Liver (tissue), 9 donors: ENCODE results near the gene IMPA2. TPM values are rescaled to one million over a fixed set of nuclear protein-coding genes. Genes with fewer than 3 reads are reported as not detected.

Source experiments
- DNase-seq: peaks from one replicate; pipeline ENCODE4 v3.0.0-alpha.2; 2017; ENCODE audit warnings: low spot score
- H3K27ac ChIP-seq, 2 donors: one replicate each; pipeline ENCODE4 v1.7.0; 2013; ENCODE audit warnings: inconsistent platforms in 2 of 2, low read length in 2 of 2, control low read depth in 1 of 2, low read depth in 1 of 2, mild to moderate bottlenecking in 1 of 2
- H3K27me3 ChIP-seq, 4 donors: one replicate each; pipeline versions ENCODE4 v1.6.1 to v1.7.0; 2013; ENCODE audit warnings: low read length in 3 of 4, inconsistent platforms in 1 of 4, mild to moderate bottlenecking in 1 of 4, moderate library complexity in 1 of 4; ENCODE audit not compliant: control insufficient read depth in 4 of 4, insufficient read depth in 4 of 4
- H3K36me3 ChIP-seq, 4 donors: one replicate each; pipeline versions ENCODE4 v1.6.1 to v1.7.0; 2013; ENCODE audit warnings: low read length in 3 of 4, mild to moderate bottlenecking in 3 of 4, low read depth in 1 of 4, moderate library complexity in 1 of 4; ENCODE audit not compliant: control insufficient read depth in 4 of 4, insufficient read depth in 3 of 4
- H3K4me1 ChIP-seq, 4 donors: one replicate each; pipeline versions ENCODE4 v1.6.1 to v1.7.0; 2013; ENCODE audit warnings: low read length in 3 of 4, mild to moderate bottlenecking in 3 of 4, moderate library complexity in 1 of 4; ENCODE audit not compliant: control insufficient read depth in 4 of 4, insufficient read depth in 4 of 4
- H3K4me3 ChIP-seq, 3 donors: one replicate each; pipeline versions ENCODE4 v1.6.1 to v1.7.0; 2013; ENCODE audit warnings: low read length in 3 of 3, control low read depth in 1 of 3, low read depth in 1 of 3, mild to moderate bottlenecking in 1 of 3
- H3K9ac ChIP-seq, 2 donors: one replicate each; pipeline ENCODE4 v1.7.0; 2013; ENCODE audit warnings: low read length in 2 of 2, mild to moderate bottlenecking in 2 of 2, moderate library complexity in 2 of 2, control low read depth in 1 of 2, low read depth in 1 of 2
- H3K9me3 ChIP-seq, 4 donors: one replicate each; pipeline versions ENCODE4 v1.6.1 to v1.7.0; 2013; ENCODE audit warnings: low read length in 3 of 4; ENCODE audit not compliant: control insufficient read depth in 4 of 4
- EGR1 ChIP-seq, 2 donors: IDR thresholded peaks; 2 replicates each; pipeline ENCODE4 v1.6.1; 2016 to 2018; ENCODE audit warnings: antibody characterized with exemption in 2 of 2, low read depth in 2 of 2
- FOXA1 ChIP-seq: IDR thresholded peaks from 2 replicates; pipeline ENCODE4 v1.6.1; 2016; ENCODE audit warnings: antibody characterized with exemption
- FOXA2 ChIP-seq: IDR thresholded peaks from 2 replicates; pipeline ENCODE4 v1.6.1; 2016; ENCODE audit warnings: antibody characterized with exemption
- GABPA ChIP-seq, 2 donors: IDR thresholded peaks in 1 of 2; conservative IDR thresholded peaks in 1 of 2; 2 replicates each; pipeline ENCODE4 v1.6.1; 2016; ENCODE audit warnings: antibody characterized with exemption in 2 of 2, mild to moderate bottlenecking in 1 of 2, moderate library complexity in 1 of 2
- HNF4A ChIP-seq, 2 donors: conservative IDR thresholded peaks; 2 replicates each; pipeline ENCODE4 v1.6.1; 2016; ENCODE audit warnings: antibody characterized with exemption in 2 of 2, mild to moderate bottlenecking in 2 of 2
- HNF4G ChIP-seq: IDR thresholded peaks from 2 replicates; pipeline ENCODE4 v1.6.1; 2016; ENCODE audit warnings: antibody characterized with exemption
- JUND ChIP-seq, 2 donors: IDR thresholded peaks; 2 replicates each; pipeline ENCODE4 v1.6.1; 2016; ENCODE audit warnings: antibody characterized with exemption in 2 of 2
- NR2F2 ChIP-seq: IDR thresholded peaks from 2 replicates; pipeline ENCODE4 v1.6.1; 2016; ENCODE audit warnings: antibody characterized with exemption
- RAD21 ChIP-seq, 2 donors: IDR thresholded peaks; 2 replicates each; pipeline ENCODE4 v1.6.1; 2016; ENCODE audit warnings: antibody characterized with exemption in 2 of 2, mild to moderate bottlenecking in 2 of 2
- RXRA ChIP-seq, 2 donors: IDR thresholded peaks; 2 replicates each; pipeline ENCODE4 v1.6.1; 2017 to 2018; ENCODE audit warnings: antibody characterized with exemption in 2 of 2, mild to moderate bottlenecking in 1 of 2
- SP1 ChIP-seq: IDR thresholded peaks from 2 replicates; pipeline ENCODE4 v1.6.1; 2018; ENCODE audit warnings: antibody characterized with exemption, mild to moderate bottlenecking
- TAF1 ChIP-seq: conservative IDR thresholded peaks from 2 replicates; pipeline ENCODE4 v1.6.1; 2016; ENCODE audit warnings: antibody characterized with exemption, mild to moderate bottlenecking
- YY1 ChIP-seq: IDR thresholded peaks from 2 replicates; pipeline ENCODE4 v1.6.1; 2016; ENCODE audit warnings: antibody characterized with exemption, mild to moderate bottlenecking
- WGBS: extraction: QIAGEN DNeasy Blood & Tissue Kit; methylation state at CpG from one replicate; pipeline ENCODE4 v1.1.7; 2013; 5-methylcytosine and 5-hydroxymethylcytosine counted together
- polyA plus RNA-seq, 2 donors: library from polyadenylated mRNA; stranded (reverse) in 1 of 2; unstranded in 1 of 2; fragments of 200-250 nt in 1 of 2; fragments of >200 nt in 1 of 2; fragmentation: Nextera tagmentation in 1 of 2; extraction: Ambion mirVana in 1 of 2; gene quantifications; one replicate each; pipeline versions ENCODE4 v1.2.1 to v1.2.3, GENCODE V29; 2013 to 2015
- total RNA-seq, 2 donors: library from RNA; depleted of rRNA; stranded (reverse); fragments of >200 nt; gene quantifications; one replicate each; pipeline ENCODE4 v1.2.3, GENCODE V29; 2014
- TF ChIP-seq, protein P1 (sequence below): IDR thresholded peaks from 2 replicates; pipeline ENCODE4 v1.6.1; 2016; ENCODE audit warnings: antibody characterized with exemption
- TF ChIP-seq, protein P2 (sequence below): fragments of 150-350 bp; IDR thresholded peaks from 2 replicates; pipeline ENCODE4 v1.5.1; 2017; ENCODE audit warnings: improper control_type of control experiment, low read depth, low read length; ENCODE audit not compliant: missing input control
- TF ChIP-seq, protein P3 (sequence below): IDR thresholded peaks from 2 replicates; pipeline ENCODE4 v1.6.1; 2016; ENCODE audit warnings: antibody characterized with exemption
- TF ChIP-seq, protein P4 (sequence below): IDR thresholded peaks from 2 replicates; pipeline ENCODE4 v1.6.1; 2016; ENCODE audit warnings: antibody characterized with exemption, mild to moderate bottlenecking
- TF ChIP-seq, protein P5 (sequence below): IDR thresholded peaks from 2 replicates; pipeline ENCODE4 v1.6.1; 2016; ENCODE audit warnings: antibody characterized with exemption
- donor health status: healthy.
- donor health status: healthy.
- donor health status: healthy.
- donor health status: healthy.
- donor health status: healthy.

Gene IMPA2
- 10 to 100 TPM; 27.5 to 55.8 TPM for total RNA-seq
- polyA plus RNA-seq, result 10 to 100 TPM; 40.7 to 55.7 TPM

DNA sequence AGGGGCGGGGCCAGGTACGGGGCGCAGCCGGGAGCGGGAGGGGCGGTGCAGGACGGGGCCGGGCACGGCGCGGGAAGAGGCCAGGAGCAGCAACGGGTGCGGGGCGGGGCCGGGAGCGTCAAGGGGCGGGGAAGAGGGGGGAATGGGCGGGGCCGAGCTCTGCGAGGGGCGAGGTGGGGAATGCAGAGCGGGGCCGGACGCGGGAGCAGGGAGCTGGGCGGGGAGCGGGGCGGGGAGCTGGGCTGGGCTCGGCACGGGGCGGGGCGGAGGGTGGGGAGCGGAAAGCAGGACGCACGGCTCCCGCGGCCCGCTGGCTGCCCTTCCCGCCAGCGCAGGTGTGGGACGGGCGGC, at the start of gene IMPA2:
Gene IMPA2 (plus strand): TSS at position 316 of the 351 bp plus-strand sequence. CDS start 163 bp downstream, outside the sequence.
- under 1% methylated on average over 42 of the region's 42 CpGs for WGBS
- H3K9ac ChIP-seq, result peak within 1 kb of the TSS; percentile 61 to 86
- DNase-seq, result peak; percentile 95
- peaks cover 7 to 35% (median 14%) of the 10 kb centered on the region in 4 donors for H3K4me1 ChIP-seq
- H3K9me3 ChIP-seq, result no peaks in the 10 kb centered on the region
- H3K36me3 ChIP-seq, result no peaks in the 10 kb centered on the region
- no peaks in the 10 kb centered on the region for H3K27me3 ChIP-seq
- TF ChIP-seq EGR1 (IDR thresholded peaks at IDR 0.05; ENCODE audit: low read depth in 2 of 2), result no peak
- TF ChIP-seq GABPA (IDR thresholded peaks at IDR 0.05 in 1 of 2, conservative IDR thresholded peaks at IDR 0.05 in 1 of 2), result no peak
- no peak for TF ChIP-seq YY1
- TF ChIP-seq, protein P1, sequence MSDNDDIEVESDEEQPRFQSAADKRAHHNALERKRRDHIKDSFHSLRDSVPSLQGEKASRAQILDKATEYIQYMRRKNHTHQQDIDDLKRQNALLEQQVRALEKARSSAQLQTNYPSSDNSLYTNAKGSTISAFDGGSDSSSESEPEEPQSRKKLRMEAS, result no peak
- TF ChIP-seq HNF4G, result no peak
- TF ChIP-seq NR2F2, result no peak
- TF ChIP-seq JUND (IDR thresholded peaks at IDR 0.05), result no peak
- TF ChIP-seq TAF1, result no peak
- TF ChIP-seq FOXA1, result no peak
- TF ChIP-seq FOXA2, result no peak
- TF ChIP-seq, protein P2, sequence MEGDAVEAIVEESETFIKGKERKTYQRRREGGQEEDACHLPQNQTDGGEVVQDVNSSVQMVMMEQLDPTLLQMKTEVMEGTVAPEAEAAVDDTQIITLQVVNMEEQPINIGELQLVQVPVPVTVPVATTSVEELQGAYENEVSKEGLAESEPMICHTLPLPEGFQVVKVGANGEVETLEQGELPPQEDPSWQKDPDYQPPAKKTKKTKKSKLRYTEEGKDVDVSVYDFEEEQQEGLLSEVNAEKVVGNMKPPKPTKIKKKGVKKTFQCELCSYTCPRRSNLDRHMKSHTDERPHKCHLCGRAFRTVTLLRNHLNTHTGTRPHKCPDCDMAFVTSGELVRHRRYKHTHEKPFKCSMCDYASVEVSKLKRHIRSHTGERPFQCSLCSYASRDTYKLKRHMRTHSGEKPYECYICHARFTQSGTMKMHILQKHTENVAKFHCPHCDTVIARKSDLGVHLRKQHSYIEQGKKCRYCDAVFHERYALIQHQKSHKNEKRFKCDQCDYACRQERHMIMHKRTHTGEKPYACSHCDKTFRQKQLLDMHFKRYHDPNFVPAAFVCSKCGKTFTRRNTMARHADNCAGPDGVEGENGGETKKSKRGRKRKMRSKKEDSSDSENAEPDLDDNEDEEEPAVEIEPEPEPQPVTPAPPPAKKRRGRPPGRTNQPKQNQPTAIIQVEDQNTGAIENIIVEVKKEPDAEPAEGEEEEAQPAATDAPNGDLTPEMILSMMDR, result no peak
- no peak for TF ChIP-seq SP1
- TF ChIP-seq, protein P3, sequence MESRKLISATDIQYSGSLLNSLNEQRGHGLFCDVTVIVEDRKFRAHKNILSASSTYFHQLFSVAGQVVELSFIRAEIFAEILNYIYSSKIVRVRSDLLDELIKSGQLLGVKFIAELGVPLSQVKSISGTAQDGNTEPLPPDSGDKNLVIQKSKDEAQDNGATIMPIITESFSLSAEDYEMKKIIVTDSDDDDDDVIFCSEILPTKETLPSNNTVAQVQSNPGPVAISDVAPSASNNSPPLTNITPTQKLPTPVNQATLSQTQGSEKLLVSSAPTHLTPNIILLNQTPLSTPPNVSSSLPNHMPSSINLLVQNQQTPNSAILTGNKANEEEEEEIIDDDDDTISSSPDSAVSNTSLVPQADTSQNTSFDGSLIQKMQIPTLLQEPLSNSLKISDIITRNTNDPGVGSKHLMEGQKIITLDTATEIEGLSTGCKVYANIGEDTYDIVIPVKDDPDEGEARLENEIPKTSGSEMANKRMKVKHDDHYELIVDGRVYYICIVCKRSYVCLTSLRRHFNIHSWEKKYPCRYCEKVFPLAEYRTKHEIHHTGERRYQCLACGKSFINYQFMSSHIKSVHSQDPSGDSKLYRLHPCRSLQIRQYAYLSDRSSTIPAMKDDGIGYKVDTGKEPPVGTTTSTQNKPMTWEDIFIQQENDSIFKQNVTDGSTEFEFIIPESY, result no peak
- no peak for TF ChIP-seq RXRA (IDR thresholded peaks at IDR 0.05)
- no peak for TF ChIP-seq HNF4A (conservative IDR thresholded peaks at IDR 0.05)
- no peak for TF ChIP-seq RAD21 (IDR thresholded peaks at IDR 0.05)
- TF ChIP-seq, protein P4, sequence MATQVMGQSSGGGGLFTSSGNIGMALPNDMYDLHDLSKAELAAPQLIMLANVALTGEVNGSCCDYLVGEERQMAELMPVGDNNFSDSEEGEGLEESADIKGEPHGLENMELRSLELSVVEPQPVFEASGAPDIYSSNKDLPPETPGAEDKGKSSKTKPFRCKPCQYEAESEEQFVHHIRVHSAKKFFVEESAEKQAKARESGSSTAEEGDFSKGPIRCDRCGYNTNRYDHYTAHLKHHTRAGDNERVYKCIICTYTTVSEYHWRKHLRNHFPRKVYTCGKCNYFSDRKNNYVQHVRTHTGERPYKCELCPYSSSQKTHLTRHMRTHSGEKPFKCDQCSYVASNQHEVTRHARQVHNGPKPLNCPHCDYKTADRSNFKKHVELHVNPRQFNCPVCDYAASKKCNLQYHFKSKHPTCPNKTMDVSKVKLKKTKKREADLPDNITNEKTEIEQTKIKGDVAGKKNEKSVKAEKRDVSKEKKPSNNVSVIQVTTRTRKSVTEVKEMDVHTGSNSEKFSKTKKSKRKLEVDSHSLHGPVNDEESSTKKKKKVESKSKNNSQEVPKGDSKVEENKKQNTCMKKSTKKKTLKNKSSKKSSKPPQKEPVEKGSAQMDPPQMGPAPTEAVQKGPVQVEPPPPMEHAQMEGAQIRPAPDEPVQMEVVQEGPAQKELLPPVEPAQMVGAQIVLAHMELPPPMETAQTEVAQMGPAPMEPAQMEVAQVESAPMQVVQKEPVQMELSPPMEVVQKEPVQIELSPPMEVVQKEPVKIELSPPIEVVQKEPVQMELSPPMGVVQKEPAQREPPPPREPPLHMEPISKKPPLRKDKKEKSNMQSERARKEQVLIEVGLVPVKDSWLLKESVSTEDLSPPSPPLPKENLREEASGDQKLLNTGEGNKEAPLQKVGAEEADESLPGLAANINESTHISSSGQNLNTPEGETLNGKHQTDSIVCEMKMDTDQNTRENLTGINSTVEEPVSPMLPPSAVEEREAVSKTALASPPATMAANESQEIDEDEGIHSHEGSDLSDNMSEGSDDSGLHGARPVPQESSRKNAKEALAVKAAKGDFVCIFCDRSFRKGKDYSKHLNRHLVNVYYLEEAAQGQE, result no peak
- TF ChIP-seq, protein P5, sequence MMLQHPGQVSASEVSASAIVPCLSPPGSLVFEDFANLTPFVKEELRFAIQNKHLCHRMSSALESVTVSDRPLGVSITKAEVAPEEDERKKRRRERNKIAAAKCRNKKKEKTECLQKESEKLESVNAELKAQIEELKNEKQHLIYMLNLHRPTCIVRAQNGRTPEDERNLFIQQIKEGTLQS, result no peak
- peak within 1 kb of the TSS; percentile 97 to 99 for H3K27ac ChIP-seq
- peak within 1 kb of the TSS; percentile 46 to 96 (median 56) for H3K4me3 ChIP-seq
